GM18519 (cell line): ENCODE measurements around the gene SPEG.

ENCODE experiments used
- ATAC-seq: cut with Tn5 transposase; IDR thresholded peaks from one replicate; pipeline ENCODE4 v1.9.1; 2021; ENCODE audit warnings: mild to moderate bottlenecking, moderate library complexity; ENCODE audit not compliant: unreplicated experiment, low FRiP score

Gene SPEG

GRCh38 chr2:219441451-219442255 lies 7.0 kb downstream of the SPEG start:
- ATAC-seq = no peak

DNA sequence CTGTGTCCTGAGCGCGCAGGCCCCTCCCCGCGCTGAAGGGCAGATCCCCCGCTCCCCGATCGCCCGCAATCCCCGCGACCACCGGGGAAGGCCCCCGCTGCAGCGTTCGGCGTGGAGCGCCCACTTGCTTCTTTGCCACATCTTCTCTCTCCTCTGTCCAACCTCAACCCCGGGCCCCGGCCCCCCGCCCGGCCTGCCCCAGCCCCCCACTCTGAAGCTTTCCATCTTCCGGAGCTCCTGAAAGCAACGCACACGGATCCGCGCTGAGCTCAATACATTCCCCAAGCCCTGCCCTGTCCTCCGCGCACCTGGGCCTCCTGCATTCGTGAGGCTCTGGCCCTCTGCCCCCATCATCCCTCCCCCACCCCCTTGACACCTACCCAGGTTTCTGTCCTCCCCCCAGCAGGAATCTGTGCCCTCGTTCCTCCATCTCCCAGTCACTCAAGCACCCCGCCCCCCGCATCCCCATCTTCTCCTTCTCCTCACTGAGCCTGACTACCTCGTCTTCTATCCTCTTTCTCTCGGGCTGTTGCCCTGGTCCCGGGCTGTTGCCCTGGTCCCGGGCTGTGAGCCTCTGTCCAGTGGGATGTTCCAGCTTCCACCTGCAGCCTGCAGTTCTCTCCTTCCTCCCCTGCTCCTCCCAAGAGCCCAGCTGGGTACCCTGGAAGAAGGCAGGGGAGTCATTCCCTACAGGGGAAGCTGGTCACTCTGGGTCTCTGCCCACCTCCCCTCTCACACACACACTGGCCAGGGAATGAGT lies 7.8 kb downstream of the SPEG start:
- ATAC-seq = no peak

DNA sequence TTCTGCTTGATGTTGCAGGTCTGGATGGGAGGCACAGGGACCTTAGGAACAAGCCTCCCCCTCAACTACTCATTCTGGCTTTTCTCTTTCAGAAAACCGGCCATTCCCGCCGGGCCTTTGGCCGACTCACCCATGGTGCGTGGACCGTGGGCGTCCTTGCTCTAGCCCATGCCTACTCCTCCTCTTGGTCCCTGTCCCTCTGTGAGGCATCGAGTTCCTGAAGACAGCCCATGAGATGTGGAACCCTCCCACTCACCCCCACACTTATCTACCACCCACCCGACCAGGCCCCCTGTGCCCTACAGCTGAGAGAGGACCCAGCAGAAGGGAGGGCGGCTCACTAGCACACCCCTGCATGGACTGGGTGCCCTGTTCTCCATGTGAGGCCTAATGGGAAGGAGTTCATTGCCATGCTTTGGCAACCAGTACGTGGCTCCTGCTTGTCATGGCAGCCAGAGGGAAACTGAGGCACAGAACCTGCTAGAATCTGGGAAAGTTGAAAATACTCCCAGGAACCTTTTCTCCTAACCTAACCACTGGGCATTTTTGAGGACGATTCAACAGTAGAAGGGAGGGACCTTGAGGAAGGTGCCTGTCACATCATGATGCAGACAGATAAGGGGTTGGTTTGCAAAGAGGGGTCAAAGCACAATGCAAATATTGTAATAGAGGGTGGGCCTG lies 8.5 kb downstream of the SPEG start:
- no peak for ATAC-seq

DNA sequence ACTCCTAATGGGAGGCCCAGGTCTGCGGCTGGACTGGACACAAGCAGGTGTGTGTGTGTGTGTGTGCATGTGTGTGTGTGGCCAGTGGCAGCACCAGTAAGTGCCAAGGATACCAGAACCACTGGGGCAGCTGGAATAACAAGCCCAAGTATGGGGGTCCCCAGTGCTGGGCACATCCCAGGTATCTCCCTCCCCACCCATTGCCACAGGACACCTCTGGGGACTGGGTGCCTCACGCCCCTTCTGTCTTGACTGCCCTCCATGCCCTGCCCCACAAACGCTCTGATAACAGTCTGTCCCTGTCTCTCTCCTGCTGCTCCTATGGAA lies 9.0 kb downstream of the SPEG start:
- no peak for ATAC-seq

GRCh38 chr2:219444566-219445091 lies 10.0 kb downstream of the SPEG start:
- ATAC-seq = no peak

DNA sequence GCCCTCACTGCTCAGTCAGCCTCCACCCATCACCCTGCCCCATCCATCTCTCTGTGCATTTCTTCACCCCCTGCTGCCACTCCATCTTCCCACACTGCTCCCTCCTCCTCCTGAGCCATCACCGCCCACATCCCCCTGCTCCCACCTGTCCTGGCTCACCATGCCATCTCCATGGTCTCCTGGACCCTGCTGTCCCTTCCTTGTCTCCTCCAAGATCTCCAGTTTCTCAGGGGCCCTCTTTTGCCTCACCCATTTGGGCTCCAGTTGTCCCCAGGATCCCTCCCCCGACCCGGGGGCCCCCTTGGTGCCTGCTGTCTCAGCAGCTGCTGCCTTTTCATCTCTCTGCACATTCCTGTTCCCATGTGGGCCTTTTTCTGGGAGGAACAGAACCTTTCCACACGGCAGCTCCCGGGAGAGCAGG lies 10.6 kb downstream of the SPEG start:
- no peak for ATAC-seq

- no peak for ATAC-seq
Measured at GRCh38 chr2:219446101-219446504, 11.5 kb downstream of the SPEG start.

- no peak for ATAC-seq
Measured at GRCh38 chr2:219446689-219447088, 12.0 kb downstream of the SPEG start.

DNA sequence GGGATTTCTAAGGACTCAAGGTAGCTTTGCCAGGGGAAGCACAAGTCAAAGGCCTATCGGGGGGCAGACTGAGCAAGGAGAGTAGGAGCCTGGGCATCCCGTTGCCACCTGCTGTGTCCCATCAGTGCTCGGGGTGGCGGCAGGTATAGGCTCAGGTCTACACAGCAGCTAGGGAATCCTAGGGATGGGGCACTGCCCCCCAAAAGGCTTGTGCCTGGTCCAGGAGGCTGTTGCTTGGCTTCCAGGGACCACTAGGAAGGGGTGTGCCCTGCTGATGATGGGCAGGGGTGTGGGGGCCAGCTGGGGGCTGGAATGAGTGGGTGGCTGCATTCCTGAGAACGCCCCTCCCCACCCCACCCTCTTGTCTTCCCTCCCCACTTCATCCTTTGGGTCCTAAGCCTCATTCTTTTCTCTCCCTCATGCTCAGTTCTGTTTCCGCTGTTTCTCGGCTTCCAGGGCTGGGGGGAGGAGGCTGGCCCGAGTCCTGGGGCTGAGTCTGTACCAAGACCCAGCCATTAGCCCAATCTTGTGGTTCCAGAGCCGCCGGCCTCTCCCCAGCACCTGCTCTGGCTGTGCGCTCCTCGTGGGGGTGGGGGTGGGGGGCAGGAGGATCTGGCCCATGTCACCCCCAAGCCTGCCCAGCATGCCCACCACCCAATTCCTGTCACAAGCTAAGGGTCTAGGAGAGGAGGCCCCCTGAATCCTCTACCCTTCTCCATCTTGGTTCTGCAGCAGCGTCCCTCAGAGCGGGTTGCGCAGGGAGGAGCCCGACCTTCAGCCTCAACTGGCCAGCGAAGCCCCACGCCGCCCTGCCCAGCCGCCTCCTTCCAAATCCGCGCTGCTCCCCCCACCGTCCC lies 12.8 kb downstream of the SPEG start:
- no peak for ATAC-seq

DNA sequence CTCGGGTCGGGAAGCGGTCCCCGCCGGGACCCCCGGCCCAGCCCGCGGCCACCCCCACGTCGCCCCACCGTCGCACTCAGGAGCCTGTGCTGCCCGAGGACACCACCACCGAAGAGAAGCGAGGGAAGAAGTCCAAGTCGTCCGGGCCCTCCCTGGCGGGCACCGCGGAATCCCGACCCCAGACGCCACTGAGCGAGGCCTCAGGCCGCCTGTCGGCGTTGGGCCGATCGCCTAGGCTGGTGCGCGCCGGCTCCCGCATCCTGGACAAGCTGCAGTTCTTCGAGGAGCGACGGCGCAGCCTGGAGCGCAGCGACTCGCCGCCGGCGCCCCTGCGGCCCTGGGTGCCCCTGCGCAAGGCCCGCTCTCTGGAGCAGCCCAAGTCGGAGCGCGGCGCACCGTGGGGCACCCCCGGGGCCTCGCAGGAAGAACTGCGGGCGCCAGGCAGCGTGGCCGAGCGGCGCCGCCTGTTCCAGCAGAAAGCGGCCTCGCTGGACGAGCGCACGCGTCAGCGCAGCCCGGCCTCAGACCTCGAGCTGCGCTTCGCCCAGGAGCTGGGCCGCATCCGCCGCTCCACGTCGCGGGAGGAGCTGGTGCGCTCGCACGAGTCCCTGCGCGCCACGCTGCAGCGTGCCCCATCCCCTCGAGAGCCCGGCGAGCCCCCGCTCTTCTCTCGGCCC lies 13.6 kb downstream of the SPEG start:
- ATAC-seq = no peak

DNA sequence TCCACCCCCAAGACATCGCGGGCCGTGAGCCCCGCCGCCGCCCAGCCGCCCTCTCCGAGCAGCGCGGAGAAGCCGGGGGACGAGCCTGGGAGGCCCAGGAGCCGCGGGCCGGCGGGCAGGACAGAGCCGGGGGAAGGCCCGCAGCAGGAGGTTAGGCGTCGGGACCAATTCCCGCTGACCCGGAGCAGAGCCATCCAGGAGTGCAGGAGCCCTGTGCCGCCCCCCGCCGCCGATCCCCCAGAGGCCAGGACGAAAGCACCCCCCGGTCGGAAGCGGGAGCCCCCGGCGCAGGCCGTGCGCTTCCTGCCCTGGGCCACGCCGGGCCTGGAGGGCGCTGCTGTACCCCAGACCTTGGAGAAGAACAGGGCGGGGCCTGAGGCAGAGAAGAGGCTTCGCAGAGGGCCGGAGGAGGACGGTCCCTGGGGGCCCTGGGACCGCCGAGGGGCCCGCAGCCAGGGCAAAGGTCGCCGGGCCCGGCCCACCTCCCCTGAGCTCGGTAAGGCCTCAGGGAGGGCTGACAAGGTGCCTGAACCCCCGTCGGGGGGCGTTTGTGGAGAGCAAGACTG lies 14.2 kb downstream of the SPEG start:
- no peak for ATAC-seq

DNA sequence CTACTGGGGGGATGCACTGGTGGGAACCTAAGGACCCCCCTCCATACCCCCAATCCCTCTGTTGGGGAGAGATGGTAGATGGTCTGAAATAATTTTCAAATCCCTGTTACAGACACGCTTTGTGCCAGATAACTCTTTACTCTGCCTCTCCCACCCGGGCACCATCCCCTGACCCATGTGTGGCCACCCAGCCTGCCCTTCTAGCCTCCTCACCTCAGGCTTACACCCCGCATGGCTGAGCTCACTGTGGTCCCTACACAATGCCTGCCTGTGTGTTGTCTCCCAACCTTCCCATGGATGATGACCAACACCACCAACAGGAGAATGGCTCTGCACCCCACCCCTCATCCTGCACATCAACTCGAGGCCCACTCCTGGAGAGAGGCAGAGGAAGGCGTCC lies 15.0 kb downstream of the SPEG start:
- no peak for ATAC-seq

GRCh38 chr2:219451661-219452360 lies 17.2 kb downstream of the SPEG start:
- ATAC-seq = no peak

GRCh38 chr2:219452361-219453317 lies 18.0 kb downstream of the SPEG start:
- no peak for ATAC-seq

GRCh38 chr2:219453671-219454590 lies 19.3 kb downstream of the SPEG start:
- ATAC-seq = no peak

GRCh38 chr2:219455581-219455980 lies 20.9 kb downstream of the SPEG start:
- ATAC-seq = no peak
